Thoracic aorta (tissue), 2 donors: ENCODE results near the gene TCF4. TPM values are rescaled to one million over a fixed set of nuclear protein-coding genes. Genes with fewer than 3 reads are reported as not detected.

Source experiments
- ATAC-seq: fragments of 150-250 bp; one replicate; pipeline ENCODE4 v1.8.0; 2017; ENCODE audit warnings: low read depth; ENCODE audit not compliant: insufficient number of reproducible peaks, low FRiP score
- DNase-seq: peaks from one replicate; pipeline ENCODE4 v3.0.0-alpha.2; 2020; ENCODE audit warnings: low spot score
- H3K27ac ChIP-seq, 2 donors: fragments of 200-600 bp; sonication (generic); 1 replicate in 1 of 2; 2 replicates in 1 of 2; pipeline ENCODE4 v1.5.1; 2016; ENCODE audit warnings: mild to moderate bottlenecking in 2 of 2, moderate library complexity in 2 of 2
- H3K27me3 ChIP-seq: fragments of 200-600 bp; sonication (generic); replicated peaks from 2 replicates; pipeline ENCODE4 v1.6.0; 2016; ENCODE audit warnings: mild to moderate bottlenecking; ENCODE audit not compliant: insufficient read depth
- H3K36me3 ChIP-seq: fragments of 200-600 bp; sonication (generic); one replicate; pipeline ENCODE4 v1.5.1; 2016
- H3K4me1 ChIP-seq, 2 donors: fragments of 200-600 bp; sonication (generic); 1 replicate in 1 of 2; 2 replicates in 1 of 2; pipeline versions ENCODE4 v1.5.1 to v1.6.0; 2016; ENCODE audit warnings: low read depth in 2 of 2, mild to moderate bottlenecking in 1 of 2; ENCODE audit not compliant: control insufficient read depth in 1 of 2
- H3K4me3 ChIP-seq: fragments of 200-600 bp; sonication (generic); 2 replicates; pipeline ENCODE4 v1.5.1; 2016; ENCODE audit warnings: mild to moderate bottlenecking
- H3K9me3 ChIP-seq: fragments of 200-600 bp; sonication (generic); 2 replicates; pipeline ENCODE4 v1.5.1; 2016
- total RNA-seq, 2 donors: library from RNA; depleted of rRNA; stranded (reverse); fragments of >200 nt; gene quantifications; one replicate each; pipeline versions ENCODE4 v1.1.0 to v1.2.3, GENCODE V29; 2016
- TF ChIP-seq, protein P1 (sequence below): fragments of 200-600 bp; sonication (generic); IDR thresholded peaks from one replicate; pipeline ENCODE4 v1.5.1; 2019; ENCODE audit warnings: antibody characterized with exemption

Gene TCF4
- total RNA-seq, 2 donors from 2014 or later = 178 to 267 TPM

DNA sequence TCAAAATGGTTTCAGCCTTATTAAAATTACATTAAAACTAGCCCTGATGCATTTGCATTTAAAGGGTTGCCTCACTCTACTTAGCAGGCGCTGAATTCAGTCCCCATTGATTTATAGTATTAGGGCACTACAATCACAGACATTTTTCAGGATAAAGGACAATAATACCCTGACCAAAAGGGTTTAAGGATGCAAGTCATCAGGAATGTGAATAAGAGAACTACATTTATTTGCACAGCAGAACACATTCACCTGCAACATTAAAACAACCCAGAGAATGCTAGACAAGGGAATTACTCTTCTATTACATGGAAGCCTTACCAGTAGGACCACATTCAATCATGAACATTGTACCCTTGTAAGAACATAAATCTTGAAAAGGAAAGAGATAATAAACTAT lies 93.6 kb downstream of the TCF4 start:
- H3K27ac ChIP-seq = no peak overlapping the region
- DNase-seq (no peak), ATAC-seq (no peak)
- TF ChIP-seq, protein P1, sequence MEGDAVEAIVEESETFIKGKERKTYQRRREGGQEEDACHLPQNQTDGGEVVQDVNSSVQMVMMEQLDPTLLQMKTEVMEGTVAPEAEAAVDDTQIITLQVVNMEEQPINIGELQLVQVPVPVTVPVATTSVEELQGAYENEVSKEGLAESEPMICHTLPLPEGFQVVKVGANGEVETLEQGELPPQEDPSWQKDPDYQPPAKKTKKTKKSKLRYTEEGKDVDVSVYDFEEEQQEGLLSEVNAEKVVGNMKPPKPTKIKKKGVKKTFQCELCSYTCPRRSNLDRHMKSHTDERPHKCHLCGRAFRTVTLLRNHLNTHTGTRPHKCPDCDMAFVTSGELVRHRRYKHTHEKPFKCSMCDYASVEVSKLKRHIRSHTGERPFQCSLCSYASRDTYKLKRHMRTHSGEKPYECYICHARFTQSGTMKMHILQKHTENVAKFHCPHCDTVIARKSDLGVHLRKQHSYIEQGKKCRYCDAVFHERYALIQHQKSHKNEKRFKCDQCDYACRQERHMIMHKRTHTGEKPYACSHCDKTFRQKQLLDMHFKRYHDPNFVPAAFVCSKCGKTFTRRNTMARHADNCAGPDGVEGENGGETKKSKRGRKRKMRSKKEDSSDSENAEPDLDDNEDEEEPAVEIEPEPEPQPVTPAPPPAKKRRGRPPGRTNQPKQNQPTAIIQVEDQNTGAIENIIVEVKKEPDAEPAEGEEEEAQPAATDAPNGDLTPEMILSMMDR = no peak
- no peak overlapping the region for H3K4me3 ChIP-seq
- no peaks in the 10 kb centered on the region for H3K9me3 ChIP-seq
- no peaks in the 10 kb centered on the region for H3K27me3 ChIP-seq
- H3K36me3 ChIP-seq = no peaks in the 10 kb centered on the region
- no peaks in the 10 kb centered on the region for H3K4me1 ChIP-seq

DNA sequence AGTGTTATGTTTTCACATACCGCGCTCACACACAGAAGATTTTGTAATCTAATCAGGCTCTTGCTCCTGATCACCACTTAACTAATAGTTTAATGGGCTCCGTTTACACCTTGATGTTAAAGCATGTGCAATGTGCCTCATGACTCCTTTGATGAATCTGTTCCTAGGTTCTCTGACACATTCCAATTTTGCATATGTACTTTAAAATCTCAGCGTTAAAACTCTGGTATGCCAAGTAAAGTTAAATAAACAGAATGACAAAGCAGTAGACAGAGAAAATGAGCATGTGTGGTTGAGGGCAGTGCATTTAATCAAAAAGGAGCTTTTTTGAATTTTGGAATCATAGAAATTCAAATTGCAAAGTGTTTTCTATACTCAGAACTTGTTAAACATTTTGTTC lies 96.4 kb downstream of the TCF4 start:
- Histone ChIP-seq H3K27me3 (no peaks in the 10 kb centered on the region), H3K9me3 (no peaks in the 10 kb centered on the region), H3K27ac (no peak overlapping the region), H3K4me3 (no peak overlapping the region), H3K36me3 (no peaks in the 10 kb centered on the region), H3K4me1 (peaks cover 0 to 8% of the 10 kb centered on the region in 2 donors)
- TF ChIP-seq, protein P1 = no peak
- DNase-seq (no peak), ATAC-seq (no peak)

DNA sequence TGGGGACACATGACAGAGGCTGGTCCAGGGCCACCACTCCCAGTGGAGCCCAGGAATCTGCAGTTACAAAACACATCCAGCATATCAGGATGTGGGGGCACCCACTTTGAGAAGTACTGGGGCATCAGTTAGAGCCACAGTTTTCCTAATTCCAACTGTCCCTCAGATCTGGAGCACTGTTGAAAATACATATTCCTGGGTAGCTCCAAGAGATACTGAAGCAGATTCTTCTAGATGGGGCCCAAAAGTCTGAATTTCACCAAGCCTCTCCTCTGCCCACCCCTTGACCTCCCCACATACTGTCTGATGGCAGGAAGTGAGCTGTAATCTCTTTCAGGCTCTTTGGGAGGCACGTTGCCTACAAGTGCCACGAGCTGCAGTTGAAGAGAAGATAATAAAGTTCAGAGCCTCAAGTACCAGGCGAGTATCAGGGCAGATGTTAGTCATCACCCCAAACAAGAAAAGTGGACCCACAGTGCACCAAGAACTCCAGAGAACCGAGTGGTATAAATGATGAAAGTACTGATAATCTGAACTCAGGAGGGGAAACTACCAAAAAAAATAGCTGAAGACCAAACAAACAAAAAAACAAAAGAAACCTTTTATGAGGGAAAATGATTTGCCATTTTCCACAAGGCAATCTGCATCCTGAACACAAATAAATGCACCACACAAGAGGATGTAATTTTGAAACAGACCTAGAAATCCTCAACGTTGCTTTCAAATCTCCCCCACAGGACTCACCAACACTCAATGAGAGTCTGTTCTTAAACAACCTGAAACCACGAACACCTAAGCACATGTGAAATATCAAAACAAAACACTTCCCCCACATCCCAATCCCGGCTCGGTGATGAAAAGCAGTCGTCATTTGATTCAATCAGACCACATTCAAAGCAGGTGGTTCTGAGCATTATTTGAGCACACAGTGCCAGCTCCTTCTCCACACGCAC lies 98.7 kb downstream of the TCF4 start:
- ATAC-seq = no peak
- TF ChIP-seq, protein P1 = no peak
- no peak for DNase-seq
- Histone ChIP-seq H3K4me3 (no peak overlapping the region), H3K4me1 (peaks cover 8 to 10% of the 10 kb centered on the region in 2 donors), H3K27me3 (no peaks in the 10 kb centered on the region), H3K36me3 (no peaks in the 10 kb centered on the region), H3K9me3 (no peaks in the 10 kb centered on the region), H3K27ac (no peak overlapping the region)

DNA sequence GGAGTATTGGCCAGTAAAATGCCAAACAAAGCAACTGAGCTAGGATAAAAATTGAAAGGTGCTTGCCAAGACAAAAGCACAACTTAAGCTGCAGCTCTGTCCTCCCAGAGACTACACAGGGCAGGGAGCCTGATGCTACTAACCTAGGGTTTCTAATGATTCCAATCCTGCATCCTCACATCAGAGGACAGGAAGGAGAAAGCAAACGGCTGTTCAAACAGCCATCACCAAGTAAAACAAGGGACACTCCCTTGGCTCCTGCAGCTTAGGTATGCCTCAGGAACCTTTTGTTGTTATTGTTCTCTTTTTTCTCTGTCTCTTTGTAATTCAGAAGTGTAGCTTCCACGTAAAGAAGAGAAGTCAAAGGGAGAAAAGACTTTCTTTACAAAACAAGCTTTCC lies 99.5 kb downstream of the TCF4 start:
- Histone ChIP-seq H3K4me3 (no peak overlapping the region), H3K36me3 (no peaks in the 10 kb centered on the region), H3K4me1 (peaks cover 8 to 10% of the 10 kb centered on the region in 2 donors), H3K27ac (no peak overlapping the region), H3K9me3 (no peaks in the 10 kb centered on the region), H3K27me3 (no peaks in the 10 kb centered on the region)
- ATAC-seq = no peak
- no peak for DNase-seq
- TF ChIP-seq, protein P1 = no peak

DNA sequence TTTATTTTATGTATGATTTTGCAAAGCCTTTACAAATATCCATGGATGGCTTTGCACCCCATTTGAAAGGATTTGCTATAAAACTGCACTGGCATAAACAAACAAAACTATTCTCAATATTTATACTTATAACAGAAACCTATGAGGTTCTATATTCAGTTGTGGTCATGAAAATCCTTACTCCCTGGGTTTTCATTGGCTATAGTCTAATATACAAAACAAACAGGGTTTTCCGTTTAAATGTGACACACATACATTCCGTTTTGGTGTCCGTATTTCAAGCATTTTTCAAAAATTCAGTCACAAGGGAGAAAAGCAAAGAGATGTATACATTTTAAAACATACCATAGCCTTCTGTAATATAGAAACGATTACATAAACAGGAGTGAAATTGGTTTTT lies 100.0 kb downstream of the TCF4 start:
- Histone ChIP-seq H3K36me3 (no peaks in the 10 kb centered on the region), H3K4me1 (peaks cover 8 to 10% of the 10 kb centered on the region in 2 donors), H3K27ac (no peak overlapping the region), H3K4me3 (no peak overlapping the region), H3K27me3 (no peaks in the 10 kb centered on the region), H3K9me3 (no peaks in the 10 kb centered on the region)
- TF ChIP-seq, protein P1 = no peak
- no peak for DNase-seq
- no peak for ATAC-seq
